ENCODE measurements around the gene GABRA5.
"Not testable (repeated sequence)": the region's sequence is repeated elsewhere in the genome, so short reads cannot be mapped to it uniquely, and the experiment has no call there.

GABRA5 gene

GRCh38 chr15:26866298-26867199, at the start of gene GABRA5:
Gene GABRA5, plus strand, starts transcription at chr15:26867062. Its CDS starts 2,187 bp downstream, at chr15:26869249.
- no peak for DNase-seq

- DNase-seq = not testable (repeated sequence)
Observed at GRCh38 chr15:26831191-26831590, 35.7 kb upstream of the GABRA5 start.

- DNase-seq = no peak
Observed at GRCh38 chr15:26831951-26832350, 34.9 kb upstream of the GABRA5 start.

- no peak for DNase-seq
Observed at GRCh38 chr15:26838742-26839460, 28.0 kb upstream of the GABRA5 start.

- DNase-seq = no peak
Observed at GRCh38 chr15:26841514-26841913, 25.3 kb upstream of the GABRA5 start.

- no peak for DNase-seq
Observed at GRCh38 chr15:26841941-26842340, 24.9 kb upstream of the GABRA5 start.

- DNase-seq = no peak
Observed at GRCh38 chr15:26842391-26842790, 24.5 kb upstream of the GABRA5 start.

GRCh38 chr15:26844901-26845300, 22.0 kb upstream of the GABRA5 start:
- no peak for DNase-seq

- DNase-seq = no peak
Observed at GRCh38 chr15:26848498-26848897, 18.4 kb upstream of the GABRA5 start.

GRCh38 chr15:26850161-26850560, 16.7 kb upstream of the GABRA5 start:
- DNase-seq = no peak

- DNase-seq = no peak
Observed at GRCh38 chr15:26852980-26853379, 13.9 kb upstream of the GABRA5 start.

GRCh38 chr15:26854435-26854834, 12.4 kb upstream of the GABRA5 start:
- DNase-seq = no peak

GRCh38 chr15:26864664-26865191, 2.1 kb upstream of the GABRA5 start:
- no peak for DNase-seq

GRCh38 chr15:26867200-26868007, 542 bp downstream of the GABRA5 start:
- DNase-seq = no peak

GRCh38 chr15:26868029-26868685, 1.3 kb downstream of the GABRA5 start:
- DNase-seq = no peak

- DNase-seq = no peak
Observed at GRCh38 chr15:26869628-26870027, 2.8 kb downstream of the GABRA5 start.

- DNase-seq = no peak
Observed at GRCh38 chr15:26870346-26870745, 3.5 kb downstream of the GABRA5 start.

- DNase-seq = no peak
Observed at GRCh38 chr15:26872206-26872605, 5.3 kb downstream of the GABRA5 start.

GRCh38 chr15:26873846-26874245, 7.0 kb downstream of the GABRA5 start:
- no peak for DNase-seq

GRCh38 chr15:26874774-26875475, 8.1 kb downstream of the GABRA5 start:
- no peak for DNase-seq

- no peak for DNase-seq
Observed at GRCh38 chr15:26875476-26875850, 8.6 kb downstream of the GABRA5 start.

- DNase-seq = no peak
Observed at GRCh38 chr15:26877831-26878230, 11.0 kb downstream of the GABRA5 start.
